Activated CD8-positive, alpha-beta memory T cell treated with anti-CD3 and anti-CD28 coated beads, Interleukin-2, amount 10 ng/mL, durations not matched to agents 7 days and 5 days (primary cell): ENCODE data around the gene SMCHD1. TPM values are rescaled to one million over a fixed set of nuclear protein-coding genes. Genes with fewer than 3 reads are reported as not detected.
"Not testable (repeated sequence)": the region's sequence is repeated elsewhere in the genome, so short reads cannot be mapped to it uniquely, and the experiment has no call there.

Experiments used
- ATAC-seq: fragments of 150-1000 bp; cut with Tn5 transposase; one replicate; pipeline ENCODE4 v1.10.0; 2021; ENCODE audit warnings: moderate library complexity
- CTCF ChIA-PET: fragments of 350-600 bp; sonication (Branson Sonifier 250); formaldehyde crosslinking; loops from one replicate; lab custom pipeline; 2021; ENCODE audit warnings: antibody characterized with exemption; lab: Charles Lee
- DNase-seq: peaks from one replicate; pipeline ENCODE4 v3.0.0-alpha.2; 2020
- H3K27ac Mint-ChIP-seq: one replicate; pipeline ENCODE4 v1.8.0; 2021; ENCODE audit warnings: mild to moderate bottlenecking, mixed read lengths
- H3K27me3 Mint-ChIP-seq: one replicate; pipeline ENCODE4 v1.8.0; 2021; ENCODE audit warnings: mixed read lengths
- H3K36me3 Mint-ChIP-seq: one replicate; pipeline ENCODE4 v1.8.0; 2021; ENCODE audit warnings: mild to moderate bottlenecking, mixed read lengths
- H3K4me1 Mint-ChIP-seq: one replicate; pipeline ENCODE4 v1.8.0; 2021; ENCODE audit warnings: mixed read lengths
- H3K4me3 Mint-ChIP-seq: one replicate; pipeline ENCODE4 v1.8.0; 2021; ENCODE audit warnings: mild to moderate bottlenecking, moderate library complexity, mixed read lengths
- H3K9me3 Mint-ChIP-seq: one replicate; pipeline ENCODE4 v1.8.0; 2022; ENCODE audit warnings: low read depth, mixed read lengths
- total RNA-seq, 2 experiments: library from RNA; stranded (reverse); gene quantifications; one replicate each; pipeline ENCODE4 v1.2.3, GENCODE V29; 2021

SMCHD1 gene
- total RNA-seq, 2 experiments from 2014 or later: 129 to 174 TPM

DNA sequence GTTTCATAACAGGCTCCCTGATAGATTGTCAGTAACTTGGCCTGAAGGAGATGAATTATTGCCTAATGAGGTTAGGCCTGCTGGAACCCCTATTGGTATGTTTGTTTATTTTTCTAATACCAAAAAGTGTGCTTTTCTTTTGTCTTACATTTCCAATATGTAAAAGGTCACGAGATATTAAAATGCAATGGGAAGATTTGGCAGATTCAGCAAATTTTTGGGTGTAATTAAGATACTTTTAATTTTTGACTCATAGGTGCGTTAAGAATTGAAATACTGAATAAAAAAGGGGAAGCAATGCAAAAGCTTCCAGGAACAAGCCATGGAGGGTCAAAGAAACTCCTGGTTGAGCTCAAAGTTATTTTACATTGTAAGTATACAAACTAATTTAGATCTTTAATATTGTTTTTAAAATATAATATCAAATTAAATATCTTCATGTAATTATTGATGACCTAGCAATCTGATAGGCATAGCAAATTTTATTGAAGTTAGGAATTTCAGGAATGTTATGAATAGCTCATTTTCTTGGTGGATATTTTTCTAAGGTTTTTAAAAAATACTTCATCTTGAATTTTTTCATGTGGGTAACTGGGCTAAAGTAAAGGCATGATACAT, 52.1 kb downstream of the SMCHD1 start:
- ATAC-seq (no peak), DNase-seq (no peak)
- Mint-ChIP-seq H3K9me3 (no peaks in the 10 kb centered on the region), H3K36me3 (peaks cover 73% of the 10 kb centered on the region), H3K4me3 (no peak overlapping the region), H3K4me1 (peaks cover 22% of the 10 kb centered on the region), H3K27ac (no peak overlapping the region), H3K27me3 (no peaks in the 10 kb centered on the region)
- CTCF ChIA-PET: interaction anchor here (0.8 to 1.2 kb wide), 2 partner anchors 20 to 27 kb away, joined by 3 to 4 read pairs; no protein-coding TSS in a partner anchor

GRCh38 chr18:2709316-2709715, 53.8 kb downstream of the SMCHD1 start:
- ATAC-seq (no peak), DNase-seq (no peak)
- CTCF ChIA-PET: no interaction called here
- Mint-ChIP-seq H3K27ac (no peak overlapping the region), H3K9me3 (no peaks in the 10 kb centered on the region), H3K27me3 (no peaks in the 10 kb centered on the region), H3K36me3 (peaks cover 76% of the 10 kb centered on the region), H3K4me1 (peaks cover 35% of the 10 kb centered on the region), H3K4me3 (no peak overlapping the region)

DNA sequence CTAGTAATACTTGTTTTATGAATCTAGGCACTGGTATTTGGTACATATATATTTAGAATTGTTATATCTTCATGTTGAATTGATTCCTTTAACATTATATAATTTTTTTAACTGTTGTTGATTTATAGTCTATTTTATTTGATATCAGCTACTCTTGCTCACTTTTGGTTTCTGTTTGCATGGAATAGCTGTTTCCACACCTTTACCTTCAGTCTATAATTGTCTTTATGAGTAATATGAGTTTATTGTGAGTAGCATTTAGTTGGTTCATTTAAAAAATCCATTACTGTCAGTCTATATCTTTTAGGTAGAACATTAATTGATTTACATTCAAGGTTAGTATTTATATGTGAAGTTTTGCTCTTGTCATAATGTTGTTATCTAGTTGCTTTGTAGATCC, 58.6 kb downstream of the SMCHD1 start:
- DNase-seq (no peak), ATAC-seq (peak; percentile 51)
- H3K4me1 Mint-ChIP-seq: peaks cover 40% of the 10 kb centered on the region
- no peak overlapping the region for H3K4me3 Mint-ChIP-seq
- H3K27ac Mint-ChIP-seq: peak overlapping the region; percentile 31
- H3K27me3 Mint-ChIP-seq: no peaks in the 10 kb centered on the region
- CTCF ChIA-PET: interaction anchor here (2.0 kb wide), 1 partner anchor 9 kb away, joined by 4 read pairs; no protein-coding TSS in a partner anchor
- peaks cover 80% of the 10 kb centered on the region for H3K36me3 Mint-ChIP-seq
- H3K9me3 Mint-ChIP-seq: no peaks in the 10 kb centered on the region

GRCh38 chr18:2715990-2716389, 60.5 kb downstream of the SMCHD1 start:
- Mint-ChIP-seq H3K4me3 (no peak overlapping the region), H3K4me1 (peaks cover 31% of the 10 kb centered on the region), H3K27ac (no peak overlapping the region), H3K9me3 (no peaks in the 10 kb centered on the region), H3K36me3 (peaks cover 75% of the 10 kb centered on the region), H3K27me3 (no peaks in the 10 kb centered on the region)
- CTCF ChIA-PET: no interaction called here
- ATAC-seq (no peak), DNase-seq (no peak)

GRCh38 chr18:2716394-2717326, 61.1 kb downstream of the SMCHD1 start:
- no peak for ATAC-seq
- H3K27me3 Mint-ChIP-seq: no peaks in the 10 kb centered on the region
- CTCF ChIA-PET: no interaction called here
- DNase-seq: no peak
- peaks cover 31% of the 10 kb centered on the region for H3K4me1 Mint-ChIP-seq
- H3K9me3 Mint-ChIP-seq: no peaks in the 10 kb centered on the region
- H3K4me3 Mint-ChIP-seq: no peak overlapping the region
- H3K36me3 Mint-ChIP-seq: peaks cover 78% of the 10 kb centered on the region
- no peak overlapping the region for H3K27ac Mint-ChIP-seq

DNA sequence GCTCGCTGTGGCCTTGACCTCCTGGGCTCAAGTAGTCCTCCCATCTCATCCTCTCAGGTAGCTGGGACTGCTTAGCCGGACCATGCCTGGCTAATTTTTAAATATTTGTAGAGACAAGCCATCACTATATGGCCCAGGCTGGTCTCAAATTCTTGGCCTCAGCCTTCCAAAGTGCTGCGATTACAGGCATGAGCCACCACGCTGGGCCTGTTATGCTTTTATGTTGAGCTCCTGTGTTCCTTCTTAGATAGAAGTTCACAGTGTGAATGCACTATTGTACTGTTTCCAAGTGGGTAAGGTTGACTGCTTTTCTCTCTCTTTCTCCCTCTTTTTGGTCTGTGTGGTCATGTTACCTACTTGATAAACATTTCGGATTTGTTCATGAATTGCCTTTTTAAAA, 61.9 kb downstream of the SMCHD1 start:
- ATAC-seq (no peak), DNase-seq (no peak)
- CTCF ChIA-PET: interaction anchor here (0.7 kb wide), 1 partner anchor 59 kb away, joined by 3 read pairs; no protein-coding TSS in a partner anchor
- H3K4me3 Mint-ChIP-seq: no peak overlapping the region
- no peaks in the 10 kb centered on the region for H3K9me3 Mint-ChIP-seq
- H3K36me3 Mint-ChIP-seq: peaks cover 74% of the 10 kb centered on the region
- no peaks in the 10 kb centered on the region for H3K27me3 Mint-ChIP-seq
- H3K27ac Mint-ChIP-seq: no peak overlapping the region
- H3K4me1 Mint-ChIP-seq: peaks cover 29% of the 10 kb centered on the region

- CTCF ChIA-PET: no interaction called here
- H3K9me3 Mint-ChIP-seq: no peaks in the 10 kb centered on the region
- H3K27ac Mint-ChIP-seq: no peak overlapping the region
Measured at GRCh38 chr18:2719040-2719439, 63.5 kb downstream of the SMCHD1 start.

GRCh38 chr18:2723207-2723606, 67.7 kb downstream of the SMCHD1 start:
- peaks cover 65% of the 10 kb centered on the region for H3K36me3 Mint-ChIP-seq
- no peak for ATAC-seq
- H3K27me3 Mint-ChIP-seq: no peaks in the 10 kb centered on the region
- CTCF ChIA-PET: interaction anchor here (1.3 to 1.9 kb wide), 3 partner anchors 10 to 48 kb away, joined by 3 to 4 read pairs (median 4); no protein-coding TSS in a partner anchor
- no peak for DNase-seq
- peaks cover 13% of the 10 kb centered on the region for H3K4me1 Mint-ChIP-seq
- H3K9me3 Mint-ChIP-seq: no peaks in the 10 kb centered on the region
- H3K27ac Mint-ChIP-seq: peak overlapping the region; percentile 13
- no peak overlapping the region for H3K4me3 Mint-ChIP-seq

More at GRCh38 chr18:2719040-2719439, 63.5 kb downstream of the SMCHD1 start:
- ATAC-seq (no peak), DNase-seq (no peak)
- H3K27me3 Mint-ChIP-seq: no peaks in the 10 kb centered on the region
- H3K36me3 Mint-ChIP-seq: peaks cover 74% of the 10 kb centered on the region
- no peak overlapping the region for H3K4me3 Mint-ChIP-seq
- peaks cover 21% of the 10 kb centered on the region for H3K4me1 Mint-ChIP-seq

DNA sequence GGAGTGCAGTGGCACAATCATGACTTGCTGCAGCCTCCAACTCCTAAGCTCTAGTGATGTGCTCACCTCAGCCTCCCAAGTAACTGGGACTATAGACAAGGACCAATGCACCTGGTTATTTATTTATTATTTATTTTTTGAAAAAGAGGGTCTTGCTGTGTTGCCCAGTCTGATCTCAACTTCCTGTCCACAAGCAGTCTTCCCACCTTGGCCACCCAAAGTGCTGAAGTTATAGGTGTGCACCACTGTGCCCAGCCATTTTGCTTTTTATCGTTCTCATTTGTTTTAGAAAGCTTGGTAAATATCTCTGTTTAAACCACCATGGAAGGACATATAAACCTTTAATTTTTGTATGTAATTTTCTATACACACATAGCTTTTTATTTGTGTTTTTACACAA, 74.2 kb downstream of the SMCHD1 start:
- CTCF ChIA-PET: interaction anchor here (0.9 to 1.1 kb wide), 2 partner anchors 11 to 26 kb away, joined by 3 read pairs; no protein-coding TSS in a partner anchor
- Mint-ChIP-seq H3K27me3 (no peaks in the 10 kb centered on the region), H3K27ac (no peak overlapping the region), H3K4me3 (no peak overlapping the region), H3K36me3 (peaks cover 71% of the 10 kb centered on the region), H3K9me3 (no peaks in the 10 kb centered on the region), H3K4me1 (peaks cover 10% of the 10 kb centered on the region)
- no peak for DNase-seq
- no peak for ATAC-seq

DNA sequence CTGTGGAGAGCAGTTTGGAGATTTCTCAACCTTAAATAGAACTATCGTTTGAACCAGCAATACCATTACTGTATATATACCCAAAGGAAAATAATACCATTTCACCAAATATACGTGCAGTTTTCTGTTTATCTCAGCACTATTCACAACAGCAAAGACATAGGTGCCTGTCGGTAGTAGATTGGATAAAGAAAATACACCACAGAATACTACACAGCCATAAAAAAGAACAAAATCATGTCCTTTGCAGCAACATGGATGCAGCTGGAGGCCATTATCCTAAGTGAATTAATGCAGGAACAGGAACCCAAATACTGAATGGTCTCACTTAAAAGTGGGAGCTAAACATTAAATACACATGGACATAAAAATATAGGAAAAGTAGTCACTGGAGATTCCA, 81.3 kb downstream of the SMCHD1 start:
- CTCF ChIA-PET: no interaction called here
- no peak for ATAC-seq
- H3K36me3 Mint-ChIP-seq: peaks cover 84% of the 10 kb centered on the region

GRCh38 chr18:2740082-2740481, 84.6 kb downstream of the SMCHD1 start:
- H3K9me3 Mint-ChIP-seq, H3K27me3 Mint-ChIP-seq, H3K4me1 Mint-ChIP-seq, CTCF ChIA-PET, ATAC-seq, H3K4me3 Mint-ChIP-seq, DNase-seq, H3K27ac Mint-ChIP-seq: not testable (repeated sequence)
- H3K36me3 Mint-ChIP-seq: peaks cover 79% of the 10 kb centered on the region

More for the DNA sequence above, 81.3 kb downstream of the SMCHD1 start:
- DNase-seq: no peak
- H3K27ac Mint-ChIP-seq: no peak overlapping the region
- no peak overlapping the region for H3K4me3 Mint-ChIP-seq
- no peaks in the 10 kb centered on the region for H3K9me3 Mint-ChIP-seq
- H3K27me3 Mint-ChIP-seq: no peaks in the 10 kb centered on the region
- peaks cover 3% of the 10 kb centered on the region for H3K4me1 Mint-ChIP-seq

GRCh38 chr18:2746274-2746673, 90.7 kb downstream of the SMCHD1 start:
- DNase-seq (no peak), ATAC-seq (no peak)
- Mint-ChIP-seq H3K36me3 (peaks cover 74% of the 10 kb centered on the region), H3K4me1 (peaks cover 17% of the 10 kb centered on the region), H3K4me3 (no peak overlapping the region), H3K27ac (no peak overlapping the region), H3K27me3 (no peaks in the 10 kb centered on the region), H3K9me3 (no peaks in the 10 kb centered on the region)
- CTCF ChIA-PET: no interaction called here

DNA sequence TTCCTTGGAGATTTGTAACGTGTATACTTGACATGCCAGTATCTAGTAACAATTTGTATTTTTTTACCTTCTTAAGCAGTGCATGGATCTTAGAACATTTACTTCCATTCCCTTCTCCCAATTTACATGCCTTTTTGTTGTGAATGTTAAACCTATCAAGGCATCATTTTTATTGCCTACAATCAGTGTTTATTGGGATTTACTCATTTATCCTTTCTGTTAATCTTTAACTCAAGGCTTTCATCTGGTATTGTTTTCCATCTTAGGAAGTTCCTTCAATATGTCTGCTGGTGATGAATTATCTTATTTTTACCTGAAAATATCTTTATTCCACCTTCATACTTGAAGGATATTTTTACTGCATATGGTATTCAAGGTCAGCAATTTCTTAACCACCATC, 102.8 kb downstream of the SMCHD1 start:
- Mint-ChIP-seq H3K27ac (peak overlapping the region; percentile 49), H3K36me3 (peaks cover 52% of the 10 kb centered on the region), H3K9me3 (no peaks in the 10 kb centered on the region), H3K27me3 (no peaks in the 10 kb centered on the region), H3K4me3 (no peak overlapping the region), H3K4me1 (peaks cover 13% of the 10 kb centered on the region)
- no peak for DNase-seq
- ATAC-seq: no peak
- CTCF ChIA-PET: no interaction called here
